ENCODE data around the gene SPOCK1.
A peak's percentile ranks its signal among the peaks of the same experiment; 100 is the strongest.
"Not testable (repeated sequence)": the region's sequence is repeated elsewhere in the genome, so short reads cannot be mapped to it uniquely, and the experiment has no call there.

The SPOCK1 gene

DNA sequence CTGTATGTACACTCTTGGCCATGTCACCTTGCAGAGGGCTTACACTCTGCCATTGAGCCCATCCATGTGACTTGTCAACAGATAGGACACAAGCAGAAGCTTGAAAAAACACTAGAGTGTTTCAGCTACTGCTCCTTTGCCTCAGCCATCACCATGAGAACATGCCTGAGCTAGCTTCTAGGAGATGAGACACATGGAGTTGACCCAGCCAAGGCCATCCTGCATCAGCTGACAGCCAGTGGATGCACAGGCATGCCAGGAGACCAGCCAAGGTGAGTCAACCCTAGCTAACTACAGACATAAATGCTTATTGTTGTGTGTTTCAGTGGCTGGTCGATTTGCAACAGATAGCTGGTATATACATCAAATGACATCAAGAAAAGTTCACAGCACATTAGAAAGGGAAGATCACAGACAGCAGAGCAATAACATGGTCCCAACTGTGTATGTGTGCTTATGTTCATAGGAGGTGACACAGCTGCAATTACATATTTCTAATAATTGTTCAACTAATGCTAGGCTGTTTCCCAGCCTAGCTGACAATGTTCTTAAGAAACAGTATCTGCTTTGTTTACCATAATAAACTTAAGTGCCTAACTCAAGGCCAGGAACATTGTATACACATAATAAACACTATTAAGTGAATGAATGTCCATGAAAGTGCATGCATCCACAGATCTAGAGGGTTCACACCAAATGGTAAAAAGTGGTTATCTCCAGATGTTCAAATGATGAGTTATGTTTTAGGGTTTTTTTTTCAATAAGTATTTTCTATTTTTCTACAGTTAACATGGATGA is 105.7 kb downstream of the SPOCK1 start:
- no peak for DNase-seq

DNA sequence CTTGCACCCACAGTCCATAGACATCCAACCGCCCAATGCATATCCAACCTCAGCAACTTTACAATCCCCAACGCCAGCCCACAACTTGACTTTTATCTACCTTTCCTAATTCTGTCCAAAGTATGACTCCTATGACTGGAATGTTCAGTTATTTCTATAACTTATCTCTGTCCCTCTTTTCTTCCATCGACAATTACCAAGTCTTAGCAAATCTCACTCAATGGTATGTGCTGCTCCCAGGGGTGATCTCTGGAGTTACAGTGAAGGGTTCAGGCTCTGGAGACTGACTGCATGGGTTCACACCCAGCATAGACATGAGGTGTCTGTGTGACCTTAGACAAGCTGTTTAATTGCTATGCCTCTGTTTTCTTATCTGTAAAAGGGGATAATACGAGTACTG is 106.9 kb downstream of the SPOCK1 start:
- DNase-seq: no peak

DNA sequence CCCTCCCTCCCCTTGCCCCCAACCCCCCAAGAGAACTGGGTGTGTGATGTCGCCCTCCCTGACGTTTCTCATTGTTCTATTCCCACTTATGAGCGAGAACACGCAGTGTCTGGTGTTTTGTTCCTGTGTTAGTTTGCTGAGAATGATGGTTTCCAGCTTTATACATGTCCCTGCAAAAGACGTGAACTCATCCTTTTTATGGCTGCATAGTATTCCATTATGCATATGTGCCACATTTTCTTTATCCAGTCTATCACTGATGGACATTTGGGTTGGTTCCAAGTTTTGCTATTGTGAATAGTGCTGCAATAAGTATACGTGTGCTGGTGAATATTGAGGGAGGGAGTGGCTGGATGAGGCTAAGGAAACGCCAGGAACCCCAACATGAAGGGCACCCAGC is 108.1 kb downstream of the SPOCK1 start:
- not testable (repeated sequence) for DNase-seq

DNA sequence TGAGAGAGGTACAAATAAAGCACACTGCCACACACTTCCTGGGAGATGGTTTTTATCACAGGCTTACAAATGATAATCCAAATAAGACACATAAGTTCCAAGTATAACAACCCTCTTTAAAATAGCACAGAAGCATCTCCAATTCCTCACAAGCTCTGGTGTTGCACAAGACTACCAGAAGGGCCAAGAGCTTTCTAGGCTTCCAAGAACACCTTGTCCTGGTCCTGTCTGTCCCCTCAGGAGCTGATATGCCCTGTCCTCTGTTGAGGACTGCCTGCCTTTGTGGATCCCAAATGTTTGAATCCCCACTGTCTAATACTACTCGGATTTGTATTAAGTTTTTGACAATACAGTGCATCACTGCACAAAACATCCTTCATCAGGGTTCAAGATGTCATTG is 110.1 kb downstream of the SPOCK1 start:
- no peak for DNase-seq

DNA sequence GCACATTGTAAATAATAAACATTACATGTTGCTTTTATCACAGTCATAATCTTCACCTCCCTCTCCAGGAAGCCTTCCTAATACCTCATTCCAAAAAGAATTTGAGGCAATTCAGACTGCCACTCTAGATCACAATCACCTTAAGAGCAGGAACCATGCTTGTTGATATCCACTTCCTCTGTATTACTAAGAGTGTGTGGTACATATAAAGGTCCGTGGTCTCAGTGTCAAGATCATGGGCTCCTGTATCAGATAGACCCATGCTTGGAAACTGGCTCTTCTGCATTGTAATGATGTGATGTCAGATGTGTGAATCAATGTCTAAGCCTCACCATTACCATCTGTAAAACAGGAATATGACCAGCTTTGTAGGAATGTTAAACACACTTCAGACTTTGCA is 114.1 kb downstream of the SPOCK1 start:
- DNase-seq: no peak

DNA sequence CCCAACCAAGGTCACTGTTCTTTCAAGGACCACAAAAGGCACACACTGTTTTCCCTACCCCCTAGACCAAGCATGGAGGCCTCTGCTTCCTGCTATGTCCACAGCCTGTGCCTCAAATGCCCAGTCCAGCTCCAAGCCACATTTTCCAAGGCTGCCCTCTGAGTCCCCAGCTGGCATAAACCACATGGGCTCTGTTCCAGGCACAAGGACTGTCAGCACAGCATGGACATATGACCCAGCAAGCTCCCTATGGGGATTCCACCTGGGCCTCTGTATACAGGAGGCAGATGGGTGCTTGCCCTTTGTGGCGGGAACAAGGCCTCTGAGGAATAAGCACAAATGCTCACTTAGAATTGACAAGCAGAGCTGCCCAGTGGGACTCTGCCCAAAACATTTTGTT is 115.2 kb downstream of the SPOCK1 start:
- DNase-seq: no peak

DNA sequence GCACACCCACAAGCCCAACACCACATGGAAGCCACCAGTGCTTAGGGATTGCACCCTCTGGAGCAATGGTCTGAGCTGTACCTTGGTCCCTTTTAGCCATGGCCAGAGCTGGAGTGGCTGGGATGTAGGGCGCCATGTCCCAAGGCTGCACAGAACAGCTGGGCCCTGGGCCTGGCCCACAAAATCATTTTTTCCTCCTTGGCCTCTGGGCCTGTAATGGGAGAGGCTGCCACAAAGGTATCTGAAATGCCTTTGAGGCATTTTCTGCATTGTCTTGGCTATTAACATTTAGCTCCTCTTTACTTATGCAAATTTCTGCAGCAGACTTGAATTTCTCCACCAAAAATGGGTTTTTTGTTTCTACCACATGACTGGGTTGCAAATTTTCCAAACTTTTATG is 117.6 kb downstream of the SPOCK1 start:
- no peak for DNase-seq

DNA sequence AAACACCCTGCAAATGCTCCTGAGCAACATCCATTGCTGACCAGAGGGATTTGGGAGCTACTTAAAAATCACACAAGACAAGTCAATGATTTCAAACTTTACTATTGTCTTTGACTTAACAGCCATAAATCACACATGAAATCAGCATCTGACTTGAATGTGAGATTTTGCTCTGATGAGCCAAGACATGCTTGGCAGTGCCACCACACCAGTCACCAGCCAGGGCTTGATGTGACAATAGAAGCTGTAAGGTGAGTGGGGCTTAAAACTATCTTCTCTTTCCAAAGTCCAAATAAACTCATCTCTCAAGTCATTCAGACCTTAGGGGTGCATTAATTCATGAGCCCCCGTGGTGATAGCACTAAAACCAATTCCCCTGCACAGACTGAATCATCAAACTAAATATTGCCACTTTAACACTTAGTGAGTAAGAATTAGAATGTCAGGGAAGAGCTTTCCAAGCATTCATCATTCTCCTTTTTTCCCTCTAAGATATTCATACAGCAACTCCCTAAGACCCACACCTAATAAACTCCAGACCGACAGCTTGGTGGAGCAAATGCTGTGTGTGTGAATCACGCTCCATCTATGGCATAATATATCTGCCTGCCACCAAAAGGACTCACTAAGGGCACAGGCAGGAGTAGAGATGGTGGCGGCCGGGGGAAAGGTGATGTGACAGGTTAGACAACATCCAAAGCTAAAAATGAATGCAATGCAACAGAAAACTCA is 119.4 kb downstream of the SPOCK1 start:
- DNase-seq: no peak

DNA sequence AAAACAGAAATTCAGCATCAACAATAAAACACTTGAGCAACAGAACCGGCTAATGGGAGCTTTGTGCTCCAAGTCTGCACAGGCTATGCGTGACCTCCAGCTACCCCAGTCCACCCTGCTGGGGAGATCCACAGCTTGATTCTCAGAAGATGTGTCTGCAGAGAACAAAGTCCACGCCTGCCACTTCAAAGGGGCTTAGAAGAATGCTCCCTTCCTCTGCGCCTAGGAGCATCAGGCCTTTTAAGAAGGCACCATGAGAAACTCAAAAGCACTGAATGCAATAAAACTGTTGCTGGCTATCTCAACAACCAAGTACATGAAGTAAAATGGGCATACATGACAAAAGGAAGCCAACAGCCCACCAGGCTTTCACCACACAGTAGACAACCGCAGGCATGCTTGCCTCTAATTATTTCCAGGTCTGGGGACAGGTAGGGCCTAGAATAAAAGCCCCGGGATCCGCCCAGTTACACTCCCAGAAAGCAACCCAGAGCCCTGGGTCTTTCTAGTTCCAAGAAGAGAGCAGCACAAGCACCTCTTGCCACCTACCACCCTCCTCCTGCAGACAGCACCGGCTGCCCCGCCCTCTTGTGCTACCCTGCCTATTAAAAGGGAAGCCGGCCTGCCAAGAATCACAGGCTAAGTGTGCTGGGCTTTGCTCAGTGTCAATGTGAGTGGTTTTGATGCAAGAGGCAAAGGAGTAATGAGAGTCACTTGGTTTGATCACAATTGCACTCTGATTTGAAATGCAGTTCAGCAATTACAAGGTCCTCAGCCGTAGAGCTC is 123.2 kb downstream of the SPOCK1 start:
- no peak for DNase-seq

DNA sequence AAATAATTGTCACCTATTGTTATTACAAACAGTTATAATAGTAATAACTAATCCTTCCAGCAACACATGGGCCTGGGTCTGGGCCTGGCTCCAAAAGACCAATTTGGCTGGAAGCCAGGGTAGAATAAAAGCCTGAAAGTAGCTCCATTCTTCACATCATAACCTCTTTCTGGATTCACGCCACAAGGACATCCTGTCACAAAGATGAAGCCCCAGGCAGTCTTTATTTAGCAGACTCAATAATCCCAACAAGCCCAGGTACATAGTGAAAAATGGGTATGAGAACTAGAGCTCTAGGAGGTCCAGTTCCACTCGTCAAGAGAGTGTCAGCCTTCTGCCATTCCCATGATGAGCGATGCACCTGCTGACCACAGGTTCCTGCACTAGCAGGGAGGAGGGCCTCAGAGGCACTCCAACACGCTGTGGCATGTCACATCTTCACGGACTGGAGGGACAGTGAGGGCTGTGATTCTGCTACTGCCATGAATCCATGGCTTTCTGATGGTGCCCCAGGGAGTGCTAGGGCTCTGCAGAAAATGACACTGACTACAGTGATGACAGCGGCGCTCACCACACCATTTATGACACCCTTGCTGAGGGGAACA is 124.9 kb downstream of the SPOCK1 start:
- DNase-seq: no peak

DNA sequence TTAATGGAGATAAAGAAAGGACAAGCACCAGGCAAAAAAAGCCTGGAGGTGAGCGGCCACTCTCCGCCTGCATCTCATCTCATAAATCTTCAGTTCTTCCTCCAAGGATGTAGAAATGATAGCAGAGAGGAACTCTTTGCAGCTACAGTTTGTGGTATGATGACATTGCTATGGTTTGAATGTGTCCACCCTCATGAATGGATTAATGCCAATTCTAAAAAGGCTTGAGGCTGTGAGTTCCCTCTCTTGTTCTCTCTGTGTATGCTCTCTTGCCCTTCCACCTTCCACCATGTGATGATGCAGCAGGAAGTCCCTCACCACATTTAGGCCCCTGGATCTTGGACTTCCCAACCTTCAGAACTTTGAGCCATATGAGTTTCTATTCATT is 126.4 kb downstream of the SPOCK1 start:
- peak; percentile 3 for DNase-seq

DNA sequence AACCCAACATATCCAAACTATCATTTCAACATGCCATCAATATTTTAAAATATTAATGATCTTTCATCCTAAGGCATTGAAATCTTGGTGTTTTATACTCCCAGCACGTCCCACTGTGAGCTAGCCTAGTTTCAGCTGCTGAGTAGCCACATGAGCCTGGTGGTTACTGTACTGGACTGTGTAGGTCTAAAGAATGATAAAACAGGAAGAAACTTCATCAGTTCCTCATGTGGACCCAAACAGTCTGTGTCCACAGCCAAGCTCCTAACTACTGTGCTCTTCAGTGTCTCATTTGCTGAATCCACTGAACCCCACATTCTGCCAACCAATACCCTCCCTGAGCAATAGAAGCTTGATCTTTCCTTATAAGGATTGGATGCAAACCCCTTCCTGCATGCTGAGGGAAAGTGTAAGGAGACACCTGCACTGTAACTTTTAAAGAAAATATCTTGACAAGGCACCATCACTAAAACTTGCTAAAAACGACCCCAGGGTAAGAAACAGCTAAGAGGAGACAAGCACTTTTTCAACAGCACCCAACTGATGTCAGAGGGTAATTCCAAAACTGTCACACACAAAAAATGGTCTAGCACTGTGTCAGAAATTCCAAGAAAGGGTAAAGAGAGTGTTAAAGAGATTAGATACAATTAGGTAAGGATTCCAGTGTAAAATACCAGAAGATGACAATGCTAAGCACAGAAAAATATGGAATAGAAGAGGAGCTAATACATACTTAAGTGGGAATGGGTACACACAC is 126.9 kb downstream of the SPOCK1 start:
- DNase-seq: peak; percentile 14

DNA sequence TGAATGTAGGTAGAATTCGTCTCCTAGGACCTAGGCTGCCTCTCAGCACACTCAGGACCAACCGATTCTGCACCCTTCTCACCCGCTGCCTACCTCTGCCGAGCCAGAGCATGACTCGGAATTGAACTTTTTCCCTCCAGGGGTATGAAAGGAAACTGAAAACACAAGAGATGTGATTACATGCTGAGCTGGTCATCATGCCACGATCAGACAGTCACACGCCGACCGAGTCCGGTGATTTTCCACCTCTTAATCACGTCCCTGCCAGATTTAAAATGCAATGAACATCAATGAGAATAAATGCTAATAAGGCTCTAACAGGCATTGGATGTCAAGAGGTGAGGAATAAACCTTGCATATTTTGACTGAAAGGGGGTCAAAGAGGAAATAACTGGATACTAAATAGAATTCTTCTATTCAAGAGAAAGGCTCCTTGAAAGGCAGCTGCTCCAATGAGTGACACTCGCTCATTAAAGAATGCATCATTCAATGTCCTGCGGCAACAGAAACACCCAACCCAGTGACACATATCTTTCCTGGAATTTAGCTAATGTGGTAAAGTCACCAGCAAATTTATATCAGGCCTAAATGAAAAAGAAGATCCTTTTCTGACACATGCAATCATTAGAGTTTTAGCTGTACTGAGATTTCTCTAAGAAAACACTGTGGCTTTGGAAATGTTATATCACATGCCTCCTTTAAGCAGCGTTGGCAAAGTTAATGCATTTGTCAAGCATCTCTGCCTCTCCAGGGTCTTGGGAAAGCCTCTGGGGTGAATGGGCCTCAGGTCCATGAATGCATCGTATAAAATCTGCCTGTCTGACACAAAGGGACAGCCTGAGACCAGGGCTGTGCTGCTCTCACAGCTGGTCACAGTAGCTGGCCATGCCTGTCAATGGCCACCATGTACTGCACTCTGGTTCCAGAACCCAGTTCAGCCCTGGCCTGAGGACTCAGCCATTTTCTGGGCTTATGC is 128.7 kb downstream of the SPOCK1 start:
- DNase-seq: no peak

DNA sequence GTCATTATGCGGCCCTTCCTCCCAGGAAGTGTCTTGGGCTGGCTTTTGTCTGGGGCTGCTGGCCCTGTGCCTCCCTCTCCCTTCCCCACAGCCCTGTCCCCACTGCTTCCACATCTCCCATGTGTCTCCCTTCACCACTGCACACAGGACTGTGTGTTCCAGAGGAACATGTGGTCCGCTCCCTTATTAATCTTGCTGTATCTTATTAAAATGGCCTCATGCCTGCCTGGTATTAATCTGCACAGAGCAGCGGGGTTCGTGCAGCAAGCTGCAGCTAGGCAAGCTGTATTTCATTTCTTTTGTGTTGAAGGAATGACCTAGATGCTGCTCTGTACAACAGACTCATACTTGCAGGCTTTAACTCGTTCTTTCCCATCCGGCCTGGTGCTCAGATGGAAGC is 130.5 kb downstream of the SPOCK1 start:
- DNase-seq: no peak

DNA sequence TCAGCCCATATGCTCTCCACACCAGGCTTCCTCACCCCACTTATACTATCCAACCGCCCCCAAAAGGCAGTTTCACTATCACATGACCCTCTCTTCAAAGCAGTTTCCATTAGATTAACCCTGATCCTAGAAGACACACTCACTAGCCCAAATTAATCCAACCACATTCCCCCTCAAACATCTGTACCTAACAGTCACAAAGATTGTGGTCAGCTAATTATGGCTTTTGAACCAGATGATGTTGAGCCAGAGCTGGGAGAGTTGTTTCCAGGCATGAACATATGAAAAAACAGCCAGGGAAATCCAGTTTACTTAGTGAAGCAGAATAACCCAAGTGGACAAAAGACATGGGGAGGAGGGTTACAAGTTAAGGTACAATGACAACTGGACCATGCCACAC is 131.2 kb downstream of the SPOCK1 start:
- no peak for DNase-seq

DNA sequence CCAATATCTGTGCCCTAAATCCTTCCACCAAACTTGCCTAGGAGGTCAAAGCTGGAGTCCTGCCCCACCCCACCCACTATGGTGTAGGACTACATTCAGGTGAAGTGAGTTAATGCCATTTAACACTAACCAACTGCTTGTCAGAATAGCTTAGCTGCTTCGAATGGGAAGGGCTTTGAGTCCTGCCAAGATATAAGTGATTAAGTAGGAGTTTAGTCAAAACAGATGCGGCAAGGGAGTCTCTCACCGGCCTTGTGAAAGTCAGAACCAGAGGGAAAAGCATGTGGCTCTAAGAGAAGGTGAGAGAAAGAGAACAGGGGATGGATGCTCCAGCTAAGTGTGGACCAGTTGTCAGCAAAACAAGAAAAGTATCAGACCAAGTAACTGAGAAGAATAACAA is 132.6 kb downstream of the SPOCK1 start:
- no peak for DNase-seq

DNA sequence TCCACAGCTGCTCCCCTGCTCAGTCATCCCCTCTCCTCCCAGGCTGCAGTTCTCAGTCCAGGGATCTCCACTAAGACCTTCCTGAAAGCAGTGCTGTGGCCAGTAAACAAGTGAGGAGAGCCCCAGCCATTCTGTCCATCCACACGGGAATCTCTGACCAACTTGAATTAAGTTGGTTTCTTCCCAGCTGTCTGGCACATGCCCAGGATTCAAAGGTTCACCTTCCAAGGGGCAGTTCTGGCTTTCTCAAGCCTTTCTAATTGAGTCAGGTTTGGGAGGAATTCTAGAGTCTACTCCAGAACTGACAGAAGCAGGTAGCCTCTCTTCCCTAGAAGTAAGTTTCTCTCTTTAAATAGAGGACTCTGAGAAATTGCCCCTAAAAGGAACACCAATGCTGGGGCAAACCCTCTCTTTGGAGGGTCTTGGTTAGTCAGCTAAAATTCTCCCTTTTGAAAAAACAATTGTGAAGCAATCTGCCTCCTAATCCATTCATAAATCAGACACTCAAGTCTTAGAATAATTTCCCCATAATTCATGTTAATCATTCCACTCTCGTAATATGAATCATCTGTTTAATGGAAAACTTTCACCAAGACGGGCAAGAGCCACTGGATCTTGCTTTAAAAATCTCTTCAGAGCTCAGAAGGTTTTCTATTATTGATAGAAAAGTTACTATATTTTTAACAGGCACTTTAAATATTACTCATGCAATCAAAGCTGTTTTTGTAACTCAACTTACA is 133.8 kb downstream of the SPOCK1 start:
- DNase-seq: no peak

DNA sequence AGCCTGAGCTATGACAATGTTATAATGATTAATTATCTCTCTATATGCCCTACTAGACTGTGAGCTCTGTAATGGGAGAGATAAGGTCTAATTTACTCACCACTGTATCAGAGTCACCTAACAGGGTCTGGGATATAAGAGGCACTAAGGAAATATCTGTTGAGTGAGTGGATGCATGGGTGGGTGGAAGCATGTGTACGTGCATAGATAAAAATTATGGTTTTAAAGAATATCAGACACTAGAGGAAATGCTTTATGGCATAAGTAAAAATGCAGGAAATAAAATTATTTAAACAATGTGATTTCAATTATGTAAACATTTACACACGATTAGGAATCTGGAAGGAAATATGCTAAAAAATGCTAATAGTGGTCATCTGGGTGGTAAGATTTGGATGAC is 137.8 kb downstream of the SPOCK1 start:
- no peak for DNase-seq

DNA sequence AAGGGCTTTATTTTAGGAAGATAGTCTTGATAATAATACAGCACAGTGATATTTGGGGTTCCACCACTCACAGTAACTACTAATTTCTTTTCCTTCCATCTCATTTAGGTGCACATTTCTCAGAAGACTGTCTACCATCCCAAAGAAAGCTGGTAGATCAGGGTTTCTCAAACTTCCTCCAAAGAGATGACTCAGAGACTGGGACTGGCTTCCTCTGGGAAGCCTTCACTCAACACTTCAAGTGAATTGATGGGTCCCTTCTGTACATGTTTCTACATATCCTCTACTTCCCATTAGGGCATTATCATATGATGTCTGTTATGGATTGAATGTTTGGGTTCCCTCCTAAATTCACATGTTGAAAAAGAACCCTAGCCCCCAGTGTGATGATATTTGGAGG is 138.5 kb downstream of the SPOCK1 start:
- no peak for DNase-seq

DNA sequence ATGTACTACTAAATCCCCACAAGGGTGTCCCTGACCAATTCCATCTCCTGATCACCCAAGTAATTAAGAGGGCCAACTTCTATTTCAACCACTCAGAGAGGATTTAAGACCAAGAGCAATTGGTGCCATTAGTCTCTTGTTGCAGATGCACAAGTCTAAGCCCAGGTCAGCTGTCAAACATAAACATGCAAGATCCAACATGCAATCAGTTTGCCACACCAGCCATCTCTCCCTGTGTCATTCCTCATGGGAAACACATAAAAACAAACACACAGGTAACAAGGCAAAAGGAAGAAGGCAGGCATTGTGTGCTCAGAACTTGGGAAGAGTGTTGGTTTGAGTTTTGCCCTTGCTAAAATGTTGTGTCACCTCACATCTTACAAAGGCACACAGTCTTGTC is 139.2 kb downstream of the SPOCK1 start:
- no peak for DNase-seq

DNA sequence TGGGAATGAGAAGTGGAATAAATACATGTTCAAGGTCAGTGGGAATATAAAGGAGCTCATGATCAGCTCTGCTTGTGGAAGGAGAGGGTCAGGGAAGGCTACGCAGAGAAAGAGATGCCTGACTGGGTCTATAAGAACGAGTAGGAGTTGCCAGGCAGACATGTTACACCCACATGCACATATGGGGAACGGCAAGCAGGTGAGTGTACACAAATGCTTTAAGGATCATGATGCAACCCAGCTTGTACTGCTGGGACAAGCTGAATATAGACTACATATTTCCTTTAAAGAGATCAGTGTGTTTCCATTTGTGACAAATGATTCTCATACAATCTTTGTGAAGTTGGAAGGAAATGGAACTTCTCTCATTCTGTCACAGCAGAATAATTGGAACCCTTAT is 141.7 kb downstream of the SPOCK1 start:
- DNase-seq: no peak
